Liver (tissue), 3 donors: ENCODE data around the gene PLEKHG4.

ENCODE experiments used
- CTCF ChIP-seq: fragments of 150-350 bp; IDR thresholded peaks from 2 replicates; pipeline ENCODE4 v1.5.1; 2017; ENCODE audit warnings: improper control_type of control experiment, low read depth, low read length; ENCODE audit not compliant: missing input control
- EGR1 ChIP-seq, 2 donors: IDR thresholded peaks; 2 replicates each; pipeline ENCODE4 v1.6.1; 2016 to 2018; ENCODE audit warnings: antibody characterized with exemption in 2 of 2, low read depth in 2 of 2
- GABPA ChIP-seq, 2 donors: IDR thresholded peaks in 1 of 2; conservative IDR thresholded peaks in 1 of 2; 2 replicates each; pipeline ENCODE4 v1.6.1; 2016; ENCODE audit warnings: antibody characterized with exemption in 2 of 2, mild to moderate bottlenecking in 1 of 2, moderate library complexity in 1 of 2
- HNF4G ChIP-seq: IDR thresholded peaks from 2 replicates; pipeline ENCODE4 v1.6.1; 2016; ENCODE audit warnings: antibody characterized with exemption
- MAX ChIP-seq: IDR thresholded peaks from 2 replicates; pipeline ENCODE4 v1.6.1; 2016; ENCODE audit warnings: antibody characterized with exemption
- NR2F2 ChIP-seq: IDR thresholded peaks from 2 replicates; pipeline ENCODE4 v1.6.1; 2016; ENCODE audit warnings: antibody characterized with exemption
- RAD21 ChIP-seq, 2 donors: IDR thresholded peaks; 2 replicates each; pipeline ENCODE4 v1.6.1; 2016; ENCODE audit warnings: antibody characterized with exemption in 2 of 2, mild to moderate bottlenecking in 2 of 2
- REST ChIP-seq: IDR thresholded peaks from 2 replicates; pipeline ENCODE4 v1.6.1; 2016; ENCODE audit warnings: antibody characterized with exemption, mild to moderate bottlenecking
- RXRA ChIP-seq, 2 donors: IDR thresholded peaks; 2 replicates each; pipeline ENCODE4 v1.6.1; 2017 to 2018; ENCODE audit warnings: antibody characterized with exemption in 2 of 2, mild to moderate bottlenecking in 1 of 2
- SP1 ChIP-seq: IDR thresholded peaks from 2 replicates; pipeline ENCODE4 v1.6.1; 2018; ENCODE audit warnings: antibody characterized with exemption, mild to moderate bottlenecking
- TAF1 ChIP-seq: conservative IDR thresholded peaks from 2 replicates; pipeline ENCODE4 v1.6.1; 2016; ENCODE audit warnings: antibody characterized with exemption, mild to moderate bottlenecking
- YY1 ChIP-seq: IDR thresholded peaks from 2 replicates; pipeline ENCODE4 v1.6.1; 2016; ENCODE audit warnings: antibody characterized with exemption, mild to moderate bottlenecking
- donor health status: healthy.
- donor health status: healthy.

- TF ChIP-seq CTCF (no peak), TAF1 (no peak), REST (no peak), GABPA (IDR thresholded peaks at IDR 0.05 in 1 of 2, conservative IDR thresholded peaks at IDR 0.05 in 1 of 2) (no peak), RXRA (IDR thresholded peaks at IDR 0.05) (no peak), RAD21 (IDR thresholded peaks at IDR 0.05) (no peak), HNF4G (no peak), MAX (no peak), SP1 (no peak), YY1 (no peak), NR2F2 (no peak), EGR1 (IDR thresholded peaks at IDR 0.05; ENCODE audit: low read depth in 2 of 2) (no peak)
Measured at GRCh38 chr16:67237396-67238277, 41.7 kb upstream of the PLEKHG4 start.
